Measurements from ENCODE around the gene EVI5. TPM values are rescaled to one million over a fixed set of nuclear protein-coding genes. Genes with fewer than 3 reads are reported as not detected.

EVI5 gene
- total and polyA plus RNA-seq, 10 of the 15 experiments (the other 5 are each of a cell fraction or from before 2014, with no cell fraction given): 0.27 to 6.8 (median 1.7) TPM

GRCh38 chr1:92679980-92680379, 104.9 kb downstream of the EVI5 start:
- RAD21 ChIA-PET (ENCODE audit: unreplicated experiment): no interaction called here
- TF ChIP-seq CUX1 (IDR thresholded peaks at IDR 0.05; ENCODE audit: insufficient replicate concordance, low read depth, low read length) (no peak), MYC (IDR thresholded peaks at IDR 0.05; ENCODE audit: insufficient read depth, insufficient read length, insufficient replicate concordance, low read length, severe bottlenecking) (no peak), NRF1 (conservative IDR thresholded peaks at IDR 0.05; ENCODE audit: low read depth, low read length) (no peak), PKNOX1 (IDR thresholded peaks at IDR 0.05) (no peak), MYB (IDR thresholded peaks at IDR 0.05; ENCODE audit: borderline replicate concordance, low read depth, low read length) (no peak), TCF3 (IDR thresholded peaks at IDR 0.05; ENCODE audit: borderline replicate concordance, insufficient read depth, low read depth, low read length) (no peak), E4F1 (IDR thresholded peaks at IDR 0.05; ENCODE audit: borderline replicate concordance, partially characterized antibody) (no peak), ZZZ3 (IDR thresholded peaks at IDR 0.05; ENCODE audit: control insufficient read depth, insufficient read length, low read depth) (no peak), ZNF24 (IDR thresholded peaks at IDR 0.05) (no peak), ZNF274 (IDR thresholded peaks at IDR 0.05; ENCODE audit: insufficient read depth, insufficient read length) (no peak), IRF5 (IDR thresholded peaks at IDR 0.05; ENCODE audit: borderline replicate concordance) (no peak), HDAC2 (IDR thresholded peaks at IDR 0.05) (no peak), POLR2AphosphoS2 (IDR thresholded peaks at IDR 0.05; ENCODE audit: low read depth, low read length) (no peak), EP300 (IDR thresholded peaks at IDR 0.05; ENCODE audit: borderline replicate concordance in 1 of 2, control insufficient read depth in 1 of 2, low read depth in 2 of 2, low read length in 2 of 2) (no peak)

More at GRCh38 chr1:92679980-92680379, 104.9 kb downstream of the EVI5 start:
- Histone ChIP-seq H3K27me3 (replicated peaks in 1 of 2; ENCODE audit: control insufficient read depth in 2 of 2, insufficient read depth in 2 of 2, low read length in 1 of 2) (no peaks in the 10 kb centered on the region), H3K9me3 (replicated peaks; ENCODE audit: control insufficient read depth, insufficient read depth, low read length) (no peaks in the 10 kb centered on the region), H3K4me3 (no peak overlapping the region), H3K9ac (ENCODE audit: control insufficient read depth, insufficient read depth, low read length) (no peak overlapping the region), H3K79me2 (ENCODE audit: control insufficient read depth, insufficient read depth, low read length) (no peaks in the 10 kb centered on the region), H3K27ac (ENCODE audit: control insufficient read depth, insufficient read depth) (no peak overlapping the region), H2AFZ (ENCODE audit: control insufficient read depth, low read depth, low read length) (no peak overlapping the region), H3K4me2 (ENCODE audit: control insufficient read depth, insufficient read depth) (no peak overlapping the region), H3K36me3 (ENCODE audit: control insufficient read depth in 2 of 2, insufficient read depth in 2 of 2, low read length in 1 of 2) (no peaks in the 10 kb centered on the region), H3K4me1 (ENCODE audit: control insufficient read depth, insufficient read depth, low read length) (no peaks in the 10 kb centered on the region), H4K20me1 (ENCODE audit: control insufficient read depth, insufficient read depth) (no peaks in the 10 kb centered on the region)
- ATAC-seq (no peak), FAIRE-seq (no peak), DNase-seq (ENCODE audit: low read depth, low spot score) (no peak)
- intact Hi-C loops (cut with micrococcal nuclease; ENCODE audit: unreplicated experiment) (no loop called here), in situ Hi-C loops (cut with MboI) (no loop called here)
- no TSS peak for BruUV-seq (replicated peaks)
- ChIA-PET POLR2A (no interaction called here), CTCF (no interaction called here), SMC1A (ENCODE audit: uncharacterized antibody, unreplicated experiment) (interaction anchor here (0.9 kb wide), 1 partner anchor 25 kb away, joined by 5 read pairs; no protein-coding TSS in a partner anchor)
- WGBS (ENCODE audit: insufficient coverage, insufficient replicate concordance, low lambda C conversion rate, missing lambda C conversion rate): 73% methylated on average over 4 of the region's 4 CpGs
